PC-9 (cell line): ENCODE results near the gene C7. TPM values are rescaled to one million over a fixed set of nuclear protein-coding genes. Genes with fewer than 3 reads are reported as not detected.

Experiments used
- BruUV-seq: library from RNA; stranded (reverse); fragments of 400-500 nt; replicated peaks from 2 replicates; lab custom pipeline; 2021; lab: Mats Ljungman, UMichigan
- CTCF ChIA-PET: fragments of 300-600 bp; sonication (Branson Sonifier 250); formaldehyde crosslinking; loops from one replicate; lab custom pipeline; 2022; ENCODE audit warnings: antibody characterized with exemption; lab: Charles Lee
- POLR2A ChIA-PET: fragments of 300-600 bp; sonication (Branson Sonifier 250); formaldehyde crosslinking; loops from one replicate; lab custom pipeline; 2022; ENCODE audit warnings: antibody characterized with exemption; ENCODE audit not compliant: unreplicated experiment; lab: Charles Lee
- DNase-seq, 2 experiments: peaks; one replicate each; pipeline versions ENCODE4 v3.0.0 to v3.0.0-alpha.2; 2015 to 2022; ENCODE audit warnings: mixed read lengths in 1 of 2
- H2AFZ ChIP-seq: fragments of 200-600 bp; sonication (generic); 2 replicates; pipeline ENCODE4 v1.8.1; 2017; ENCODE audit warnings: antibody characterized with exemption
- H3F3A ChIP-seq: fragments of 200-600 bp; sonication (generic); 2 replicates; pipeline ENCODE4 v1.8.1; 2017; ENCODE audit warnings: antibody characterized with exemption, mild to moderate bottlenecking, low read depth; ENCODE audit not compliant: insufficient read depth
- H3K27ac ChIP-seq: fragments of 200-600 bp; sonication (generic); 2 replicates; pipeline ENCODE4 v1.6.1; 2016; ENCODE audit warnings: mixed run types
- H3K27me3 ChIP-seq: fragments of 200-600 bp; sonication (generic); 2 replicates; pipeline ENCODE4 v1.6.1; 2016; ENCODE audit warnings: low read depth, mixed run types; ENCODE audit not compliant: insufficient read depth
- H3K36me3 ChIP-seq: fragments of 200-600 bp; sonication (generic); 2 replicates; pipeline ENCODE4 v1.6.1; 2016; ENCODE audit warnings: low read depth, mixed run types
- H3K4me1 ChIP-seq: fragments of 200-600 bp; sonication (generic); replicated peaks from 2 replicates; pipeline ENCODE4 v1.6.1; 2016; ENCODE audit warnings: mixed run types; ENCODE audit not compliant: insufficient read depth
- H3K4me2 ChIP-seq: fragments of 200-600 bp; sonication (generic); 2 replicates; pipeline ENCODE4 v1.6.1; 2017; ENCODE audit warnings: mixed run types
- H3K4me3 ChIP-seq: fragments of 200-600 bp; sonication (generic); 2 replicates; pipeline ENCODE4 v1.6.1; 2016; ENCODE audit warnings: mixed run types
- H3K79me2 ChIP-seq: fragments of 200-600 bp; sonication (generic); 2 replicates; pipeline ENCODE4 v1.6.1; 2017; ENCODE audit warnings: low read depth, mixed run types
- H3K9me2 ChIP-seq: fragments of 200-600 bp; sonication (generic); 2 replicates; pipeline ENCODE4 v1.8.1; 2017; ENCODE audit warnings: mild to moderate bottlenecking; ENCODE audit not compliant: insufficient read depth
- H3K9me3 ChIP-seq: fragments of 200-600 bp; sonication (generic); 2 replicates; pipeline ENCODE4 v1.8.1; 2016; ENCODE audit warnings: low read depth; ENCODE audit not compliant: insufficient read depth
- H4K20me1 ChIP-seq: fragments of 200-600 bp; sonication (generic); 2 replicates; pipeline ENCODE4 v1.8.1; 2017; ENCODE audit not compliant: insufficient read depth
- CTCF ChIP-seq: fragments of 200-600 bp; sonication (generic); conservative IDR thresholded peaks from 2 replicates; pipeline ENCODE4 v1.6.1; 2017; ENCODE audit warnings: mixed run types, antibody characterized with exemption, mild to moderate bottlenecking, moderate library complexity
- EZH2 ChIP-seq: fragments of 200-600 bp; sonication (generic); IDR thresholded peaks from 2 replicates; pipeline ENCODE4 v1.8.0; 2017; ENCODE audit warnings: antibody characterized with exemption, low read depth
- intact Hi-C: fragments of 100-400 bp; cut with micrococcal nuclease; formaldehyde crosslinking; loops from one replicate; pipeline ENCODE4 v1.10.0; 2022; ENCODE audit not compliant: unreplicated experiment
- total RNA-seq: library from RNA; stranded (reverse); gene quantifications from 2 replicates; pipeline ENCODE4 v1.2.3, GENCODE V29; 2021

The C7 gene
- total RNA-seq, 1 experiment from 2014 or later: not detected

- Histone ChIP-seq H3K36me3 (no peaks in the 10 kb centered on the region), H3K4me1 (no peaks in the 10 kb centered on the region; the same call in 1 of the 2 replicates), H3K4me2 (no peak overlapping the region), H4K20me1 (no peaks in the 10 kb centered on the region), H2AFZ (no peak overlapping the region), H3K27ac (no peak overlapping the region), H3K27me3 (no peaks in the 10 kb centered on the region), H3K79me2 (no peaks in the 10 kb centered on the region), H3K4me3 (no peak overlapping the region), H3K9me3 (no peaks in the 10 kb centered on the region; the same call in 1 of the 2 replicates), H3F3A (no peaks in the 10 kb centered on the region), H3K9me2 (no peaks in the 10 kb centered on the region)
- no peak for TF ChIP-seq CTCF
- TF ChIP-seq EZH2: no peak
- POLR2A ChIA-PET: interaction anchor here (0.7 kb wide), 1 partner anchor 28 kb away, joined by 6 read pairs; no protein-coding TSS in a partner anchor
- no TSS peak for BruUV-seq
- intact Hi-C loops: loop anchor here (5.0 kb wide), 1 partner anchor 98 kb away; no protein-coding TSS in a partner anchor
- DNase-seq: no peak
- CTCF ChIA-PET: no interaction called here
These were observed 90.7 kb downstream of the C7 start for GRCh38 chr5:40999966-41000365.

GRCh38 chr5:41003670-41004376, 94.5 kb downstream of the C7 start:
- no peak overlapping the region for H2AFZ ChIP-seq
- TF ChIP-seq EZH2 (no peak), CTCF (no peak)
- POLR2A ChIA-PET: interaction anchor here (0.5 kb wide), 1 partner anchor 169 kb away, joined by 3 read pairs; the partner anchor contains the start of gene RPL37

GRCh38 chr5:41004931-41005330, 95.6 kb downstream of the C7 start:
- CTCF ChIA-PET: no interaction called here
- H3K27me3 ChIP-seq: no peaks in the 10 kb centered on the region
- H3K36me3 ChIP-seq: no peaks in the 10 kb centered on the region
- DNase-seq: no peak
- no peaks in the 10 kb centered on the region for H3K79me2 ChIP-seq
- H3K9me2 ChIP-seq: no peaks in the 10 kb centered on the region
- H3K4me1 ChIP-seq: peaks cover 17% of the 10 kb centered on the region
- no peaks in the 10 kb centered on the region for H4K20me1 ChIP-seq
- TF ChIP-seq CTCF: no peak
- no peak for TF ChIP-seq EZH2
- H2AFZ ChIP-seq: no peak overlapping the region
- no peak overlapping the region for H3K27ac ChIP-seq
- POLR2A ChIA-PET: no interaction called here
- BruUV-seq: no TSS peak
- intact Hi-C loops: no loop called here
- H3K4me2 ChIP-seq: no peak overlapping the region
- no peak overlapping the region for H3K4me3 ChIP-seq
- H3K9me3 ChIP-seq: no peaks in the 10 kb centered on the region
- 0 out of 2 replicates have a peak, but pooled peaks cover 3% of the 10 kb centered on the region for H3F3A ChIP-seq

More at GRCh38 chr5:41003670-41004376, 94.5 kb downstream of the C7 start:
- peaks cover 6% of the 10 kb centered on the region for H3K4me1 ChIP-seq
- intact Hi-C loops: no loop called here
- CTCF ChIA-PET: no interaction called here
- H3K27me3 ChIP-seq: no peaks in the 10 kb centered on the region
- no peaks in the 10 kb centered on the region for H3K36me3 ChIP-seq
- no peaks in the 10 kb centered on the region for H3K79me2 ChIP-seq
- DNase-seq: no peak
- BruUV-seq: no TSS peak
- H3K9me3 ChIP-seq: no peaks in the 10 kb centered on the region
- no peaks in the 10 kb centered on the region for H3K9me2 ChIP-seq
- H3F3A ChIP-seq: no peaks in the 10 kb centered on the region
- no peak overlapping the region for H3K27ac ChIP-seq
- no peak overlapping the region for H3K4me2 ChIP-seq
- H3K4me3 ChIP-seq: no peak overlapping the region
- no peaks in the 10 kb centered on the region for H4K20me1 ChIP-seq
